Endothelial cell of umbilical vein (primary cell): ENCODE measurements around the gene GPR137C.

Experiments used
- CTCF ChIP-seq, 2 donors: IDR thresholded peaks; 1 replicate in 1 of 2; 2 replicates in 1 of 2; pipeline ENCODE4 v1.5.1; 2011; ENCODE audit warnings: low read length in 2 of 2, mild to moderate bottlenecking in 2 of 2, moderate library complexity in 2 of 2, control low read depth in 1 of 2, inconsistent platforms in 1 of 2, low read depth in 1 of 2; ENCODE audit not compliant: insufficient read depth in 1 of 2; ENCODE audit errors: extremely low read depth in 1 of 2
- EZH2 ChIP-seq: IDR thresholded peaks from 2 replicates; pipeline ENCODE4 v1.6.1; 2012; ENCODE audit warnings: borderline replicate concordance, low read depth, mild to moderate bottlenecking, moderate library complexity, low read length, inconsistent platforms; ENCODE audit not compliant: severe bottlenecking
- POLR2A ChIP-seq: IDR thresholded peaks from 2 replicates; pipeline ENCODE4 v1.6.1; 2012; ENCODE audit warnings: low read depth, mild to moderate bottlenecking, control low read depth, low read length

DNA sequence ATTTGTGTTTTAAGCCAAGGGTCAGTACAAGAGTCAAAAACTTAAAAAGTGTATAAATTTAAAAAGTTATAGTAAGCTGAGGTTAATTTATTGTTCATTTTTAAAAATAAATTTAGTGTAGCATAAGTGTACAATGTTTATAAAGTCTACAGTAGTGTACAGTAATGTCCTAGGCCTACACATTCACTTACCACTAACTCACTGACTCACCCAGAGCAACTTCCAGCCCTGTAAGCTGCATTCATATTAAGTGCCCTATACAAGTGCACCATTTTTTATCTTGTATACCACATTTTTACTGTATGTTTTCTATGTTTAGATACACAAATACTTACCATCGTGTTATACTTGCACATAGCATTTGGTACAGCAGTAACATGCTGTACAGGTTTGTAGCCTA is 37.7 kb downstream of the GPR137C start:
- TF ChIP-seq CTCF (IDR thresholded peaks at IDR 0.05; ENCODE audit: extremely low read depth in 1 of 2, insufficient read depth in 1 of 2, low read depth in 1 of 2, low read length in 2 of 2): no peak
- no peak for TF ChIP-seq POLR2A
- no peak for TF ChIP-seq EZH2
